ENCODE measurements around the gene GNB1L.

DNA sequence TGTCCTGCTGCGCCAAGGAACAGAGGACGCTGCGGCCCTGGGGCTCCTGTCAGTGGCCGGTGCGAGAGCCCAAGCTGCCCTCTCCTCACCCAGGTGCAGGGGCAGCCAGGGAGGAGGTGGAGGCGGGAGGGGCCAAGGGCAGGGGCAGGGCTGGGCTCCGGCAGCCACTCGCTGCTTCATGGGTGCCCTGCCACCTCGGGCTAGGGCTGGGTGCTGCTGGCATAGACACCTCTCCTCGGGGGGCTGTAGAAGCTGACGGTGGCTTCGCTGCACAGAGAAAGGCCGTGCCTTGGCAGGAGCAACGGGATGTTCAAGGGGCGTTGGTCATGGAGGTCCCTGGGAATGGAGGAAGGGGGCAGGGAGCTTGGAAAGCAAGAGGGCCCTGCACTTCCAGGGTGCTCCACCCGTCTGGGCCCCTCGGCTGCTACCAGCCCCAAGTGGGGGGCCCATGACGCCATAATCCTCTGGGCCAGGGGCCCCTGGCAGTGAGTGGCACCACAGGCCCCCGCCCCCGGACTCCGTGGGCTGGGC is 95.7 kb downstream of the GNB1L start:
- TF ChIP-seq CHD4 (IDR thresholded peaks at IDR 0.05) (no peak), EGR1 (IDR thresholded peaks at IDR 0.05; ENCODE audit: borderline replicate concordance in 1 of 2, low read depth in 2 of 2, low read length in 2 of 2) (no peak)

Data from GM12878 (cell line).